NCI-H1105 treated with DMSO at 0.1 percent for 48 hours (cell line): ENCODE data around the gene CTSE.
A peak's percentile ranks its signal among the peaks of the same experiment; 100 is the strongest.
"Not testable (repeated sequence)": the region's sequence is repeated elsewhere in the genome, so short reads cannot be mapped to it uniquely, and the experiment has no call there.

Experiments
- DNase-seq: peaks from one replicate; lab custom pipeline; 2025; lab: John Stamatoyannopoulos, UW

The CTSE gene

GRCh38 chr1:206014601-206015000 is 9.1 kb downstream of the CTSE start:
- DNase-seq: no peak

DNA sequence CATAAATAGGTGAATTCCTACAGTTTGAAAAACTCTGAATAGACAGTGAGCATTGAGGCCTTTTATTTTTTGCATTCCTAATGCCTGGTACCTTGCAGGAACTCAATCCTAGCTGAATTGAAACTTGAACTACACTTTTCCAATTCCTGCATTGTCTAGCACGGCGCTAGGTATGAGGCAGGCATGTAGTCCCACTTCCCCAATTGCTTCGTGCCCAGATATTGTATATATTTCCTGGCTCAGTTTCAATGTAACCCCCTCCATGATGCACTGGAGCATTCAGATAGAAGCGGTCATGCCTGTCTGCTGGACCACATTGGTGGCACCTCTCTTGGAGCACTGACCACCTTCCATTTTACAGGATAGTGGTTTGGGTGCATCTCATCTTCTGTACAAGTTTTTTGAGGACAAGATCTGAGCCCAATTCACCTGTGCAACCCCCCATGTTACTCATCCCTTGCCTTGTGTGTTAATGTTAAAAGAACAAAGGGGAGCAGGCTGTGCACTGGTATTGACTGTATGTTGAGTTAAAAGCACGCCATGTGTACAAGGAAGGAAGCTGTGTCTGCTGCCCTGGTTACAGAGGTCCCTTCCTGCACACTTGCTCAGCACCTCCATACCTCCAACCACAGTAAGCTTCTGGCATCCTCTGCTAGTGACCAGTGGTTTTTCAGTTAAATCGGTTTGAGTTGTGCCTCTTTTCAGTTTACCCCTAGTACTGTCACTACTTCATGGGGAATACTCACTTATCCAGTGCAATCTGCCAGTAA is 10.5 kb downstream of the CTSE start:
- no peak for DNase-seq

DNA sequence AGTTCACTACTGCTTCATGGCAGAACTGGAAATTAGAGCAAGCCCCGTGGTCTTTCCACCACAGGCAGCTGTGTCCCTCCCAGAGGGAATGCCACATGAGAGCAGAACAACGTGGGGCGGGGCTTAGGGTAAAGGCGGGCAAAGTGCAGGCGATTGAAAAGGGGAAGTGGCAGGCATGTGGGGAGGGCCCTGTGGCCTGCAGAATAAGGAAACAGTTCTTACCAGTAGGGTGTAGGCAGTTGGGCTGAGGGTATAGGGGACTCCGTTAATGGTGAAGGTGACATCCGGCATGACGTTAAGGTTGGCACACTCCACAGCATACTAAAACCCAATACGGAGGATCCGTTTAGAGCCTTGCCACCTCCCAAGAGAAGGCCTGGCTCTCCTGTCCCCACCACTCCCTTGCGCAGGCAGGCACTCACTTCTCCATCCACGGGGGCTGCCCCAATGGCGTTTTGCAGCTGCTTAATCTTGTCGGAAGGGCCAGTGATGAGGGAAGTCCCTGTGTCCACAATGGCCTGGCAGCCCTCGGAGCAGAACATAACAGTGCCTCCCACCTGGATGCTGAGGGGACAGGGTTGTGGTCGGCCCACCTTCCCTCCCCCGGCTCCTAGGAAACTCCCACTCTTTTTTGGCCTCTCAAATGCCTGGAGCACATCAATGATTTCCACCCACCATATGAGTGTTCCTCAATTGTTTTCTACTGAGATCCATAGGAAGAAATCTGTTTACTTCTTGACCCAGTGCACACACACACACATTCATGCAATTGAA is 11.4 kb downstream of the CTSE start:
- no peak for DNase-seq

GRCh38 chr1:206011057-206011456 is 12.6 kb downstream of the CTSE start:
- no peak for DNase-seq

GRCh38 chr1:206010060-206010459 is 13.6 kb downstream of the CTSE start:
- DNase-seq: no peak

DNA sequence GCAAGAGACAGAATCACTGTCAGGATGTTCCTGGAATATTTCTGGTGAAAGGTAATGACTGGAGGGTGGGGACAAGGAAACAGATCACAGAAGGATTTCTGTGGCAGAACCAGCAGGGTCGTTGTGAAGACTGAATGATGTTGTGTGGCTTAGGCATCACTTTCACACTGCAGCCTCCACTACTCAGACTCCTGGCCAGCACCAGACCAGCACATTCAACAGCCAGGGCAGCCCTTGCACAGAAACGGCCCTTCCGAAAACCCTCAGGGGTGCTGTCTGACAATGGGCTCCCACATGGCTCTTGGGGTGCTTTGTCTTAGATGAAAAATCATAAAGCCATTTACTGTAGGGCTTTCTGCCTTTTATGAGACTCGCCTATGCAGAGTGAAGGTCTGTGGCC is 16.7 kb downstream of the CTSE start:
- no peak for DNase-seq

DNA sequence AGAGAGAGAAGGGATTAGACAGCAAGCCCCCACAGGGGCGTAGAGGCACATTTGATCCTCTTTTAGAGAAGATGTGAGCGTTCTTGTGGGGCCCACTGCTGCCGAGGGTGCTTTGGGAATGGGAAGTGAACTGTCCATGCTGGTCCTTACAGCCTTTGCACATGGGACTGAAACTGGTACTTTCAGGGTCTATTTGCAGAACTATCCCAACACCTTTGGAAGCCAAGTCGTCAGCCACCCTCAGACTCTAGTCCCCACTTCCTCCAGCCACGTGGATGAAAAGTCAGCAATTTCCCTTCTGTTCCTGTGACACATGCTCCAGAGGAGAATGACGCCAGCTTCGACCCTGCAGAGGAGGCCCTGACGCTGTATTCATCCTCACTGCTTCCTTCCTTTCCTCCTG is 17.9 kb downstream of the CTSE start:
- DNase-seq: no peak

GRCh38 chr1:206005234-206005633 is 18.5 kb downstream of the CTSE start:
- no peak for DNase-seq

- DNase-seq: peak; percentile 37
These were observed 18.9 kb downstream of the CTSE start for GRCh38 chr1:206004826-206005225.

- DNase-seq: no peak
These were observed 19.6 kb downstream of the CTSE start for GRCh38 chr1:206003854-206004800.

DNA sequence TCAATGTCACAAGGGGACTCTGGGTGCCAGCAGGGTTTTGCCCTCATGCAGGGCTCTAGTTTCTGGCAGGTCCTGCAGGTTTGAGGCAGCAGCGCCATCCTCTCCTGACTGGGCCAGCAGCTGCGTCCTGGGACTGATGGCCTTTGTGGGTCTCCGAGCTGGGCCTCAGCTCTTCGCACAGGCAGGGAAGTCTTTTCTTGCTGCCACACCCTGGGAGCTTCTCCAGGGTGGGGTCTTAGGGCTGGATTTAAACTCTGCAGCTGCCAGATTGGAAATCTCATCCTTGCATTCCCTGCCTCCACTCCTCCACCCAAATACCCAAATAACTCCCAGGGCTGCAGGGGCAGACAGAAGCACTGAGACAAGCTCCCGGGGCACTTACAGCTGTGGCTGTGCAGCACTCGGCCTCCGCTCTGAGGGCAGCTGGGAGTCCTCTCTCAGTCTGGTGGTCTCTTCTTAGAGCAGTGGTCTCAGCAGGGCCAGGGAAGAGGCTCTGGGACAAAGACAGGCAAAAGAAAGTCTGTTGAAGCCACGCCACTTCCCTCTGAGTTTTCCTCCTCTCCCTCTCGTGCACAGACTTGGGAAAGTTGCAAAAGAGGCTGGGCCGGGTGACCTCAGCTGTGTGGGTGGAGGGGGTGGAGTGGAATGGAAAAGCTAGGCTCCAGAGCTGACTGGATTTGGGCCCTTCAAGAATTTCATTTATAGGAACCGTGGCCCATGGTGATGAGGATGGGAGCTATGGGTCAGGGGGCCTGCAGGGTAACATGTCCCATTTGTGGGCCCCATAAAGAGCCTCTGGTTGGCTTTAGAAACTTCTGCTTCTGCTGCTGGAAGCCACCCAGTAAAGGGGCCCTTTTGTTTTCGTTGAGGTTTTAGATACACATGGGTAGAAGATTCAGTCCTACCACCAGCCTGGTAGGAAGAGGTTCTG is 20.6 kb downstream of the CTSE start, which contains the start of gene RAB7B:
Gene RAB7B (minus strand): TSS at position 525 of the 931 bp plus-strand sequence. CDS start 9,260 bp downstream, outside the sequence.
- no peak for DNase-seq

- DNase-seq: no peak
These were observed 21.5 kb downstream of the CTSE start for GRCh38 chr1:206002160-206002559.

DNA sequence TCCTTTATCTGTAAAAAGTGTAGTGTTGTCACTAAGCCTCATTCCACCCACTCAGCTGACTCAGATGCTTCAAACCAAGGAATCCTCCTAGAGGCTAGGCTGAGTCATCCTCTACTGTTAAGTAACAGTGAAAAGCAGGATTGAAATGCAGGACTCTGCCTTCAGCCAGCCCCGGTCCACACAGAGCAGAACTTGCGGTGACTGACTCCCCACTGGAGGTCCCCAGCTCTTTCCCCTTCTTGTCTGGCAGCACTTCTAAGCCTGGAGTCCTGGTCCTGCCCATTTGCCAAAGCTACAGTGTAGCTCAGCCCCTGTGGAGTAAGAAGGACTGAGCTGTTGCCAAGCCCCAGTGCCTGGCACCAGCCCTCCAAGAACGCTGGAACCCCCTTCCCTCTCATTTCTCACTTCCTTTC is 22.2 kb downstream of the CTSE start:
- no peak for DNase-seq

GRCh38 chr1:206000641-206001339 is 22.9 kb downstream of the CTSE start:
- no peak for DNase-seq

GRCh38 chr1:205998457-205999241 is 25.0 kb downstream of the CTSE start:
- no peak for DNase-seq

- not testable (repeated sequence) for DNase-seq
These were observed 27.1 kb downstream of the CTSE start for GRCh38 chr1:205996641-205997040.

DNA sequence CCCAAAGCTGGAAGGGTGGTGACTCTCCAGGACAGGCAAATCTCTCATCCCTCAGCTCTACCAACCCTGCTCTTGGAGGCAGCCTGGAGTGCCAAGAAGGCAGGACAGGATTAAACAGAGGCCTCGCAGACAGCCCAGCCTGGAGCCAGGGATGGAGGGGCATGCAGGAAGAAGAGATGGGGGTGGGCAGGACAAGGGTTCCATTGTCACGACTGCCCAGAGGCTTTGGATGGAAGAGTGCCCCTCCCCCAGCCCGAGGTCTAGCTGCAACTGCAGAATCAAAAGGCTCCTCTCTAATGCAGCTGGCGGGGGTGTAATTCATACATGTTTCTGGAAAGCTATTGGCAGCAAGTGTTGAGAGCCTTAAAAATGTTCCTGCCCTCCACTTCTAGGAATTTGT is 29.3 kb downstream of the CTSE start:
- no peak for DNase-seq

DNA sequence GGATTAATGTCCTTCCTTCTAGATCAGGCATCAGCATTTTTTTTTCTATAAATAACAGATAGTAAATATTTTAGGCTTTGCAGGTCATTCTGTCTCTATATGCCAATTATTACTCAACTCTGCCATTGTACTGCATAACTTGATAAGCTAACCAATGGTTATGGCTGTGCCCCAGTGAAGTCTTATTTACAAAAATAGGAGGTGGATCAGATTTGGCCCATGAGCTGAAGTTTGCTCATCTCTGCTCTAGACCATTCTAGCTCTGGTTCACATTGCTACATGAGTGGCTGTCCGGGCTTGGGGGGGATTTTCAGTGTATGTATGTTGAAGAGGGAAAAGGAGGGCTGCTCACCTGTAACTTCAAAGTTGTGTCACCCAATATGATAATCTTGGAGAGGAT is 30.6 kb downstream of the CTSE start:
- no peak for DNase-seq

- no peak for DNase-seq
These were observed 31.3 kb downstream of the CTSE start for GRCh38 chr1:205992218-205992882.
